LNCAP (cell line): ENCODE results near the gene THAP9.

Experiments
- CTCF ChIP-seq: fragments of 450-650 bp; IDR thresholded peaks from 2 replicates; pipeline ENCODE4 v1.5.1; 2017; ENCODE audit warnings: mild to moderate bottlenecking

THAP9 gene

GRCh38 chr4:82899374-82900065, 1.0 kb upstream of the THAP9 start:
- TF ChIP-seq CTCF: no peak

- no peak for TF ChIP-seq CTCF
Measured at GRCh38 chr4:82900066-82900410, 497 bp upstream of the THAP9 start.

GRCh38 chr4:82901183-82901718, 716 bp downstream of the THAP9 start:
- no peak for TF ChIP-seq CTCF

- TF ChIP-seq CTCF: no peak
Measured at GRCh38 chr4:82903737-82904136, 3.2 kb downstream of the THAP9 start.

- no peak for TF ChIP-seq CTCF
Measured at GRCh38 chr4:82905205-82905604, 4.7 kb downstream of the THAP9 start.

GRCh38 chr4:82906469-82906868, 5.9 kb downstream of the THAP9 start:
- TF ChIP-seq CTCF: no peak

GRCh38 chr4:82909326-82909725, 8.8 kb downstream of the THAP9 start:
- TF ChIP-seq CTCF: no peak

GRCh38 chr4:82913305-82913704, 12.8 kb downstream of the THAP9 start:
- no peak for TF ChIP-seq CTCF
